ENCODE results near the gene ACTL10. TPM values are rescaled to one million over a fixed set of nuclear protein-coding genes. Genes with fewer than 3 reads are reported as not detected.

ACTL10 gene
- total RNA-seq, 1 donor from 2014 or later = 26.3 TPM

GRCh38 chr20:33650111-33650752 lies 16.5 kb upstream of the ACTL10 start:
- H3K36me3 ChIP-seq = peaks cover 0 to 1% of the 10 kb centered on the region in 2 donors
- H3K27me3 ChIP-seq = no peaks in the 10 kb centered on the region
- H3K27ac ChIP-seq = no peak overlapping the region
- no peaks in the 10 kb centered on the region for H3K9me3 ChIP-seq
- DNase-seq (ENCODE audit: low spot score in 2 of 2) = no peak
- no peak for TF ChIP-seq CTCF (IDR thresholded peaks at IDR 0.05)
- peaks cover 8 to 17% of the 10 kb centered on the region in 2 donors for H3K4me1 ChIP-seq
- H3K4me3 ChIP-seq = no peak overlapping the region
- intact Hi-C loops (cut with DNase I) = no loop called here

GRCh38 chr20:33650753-33651561 lies 15.8 kb upstream of the ACTL10 start:
- H3K9me3 ChIP-seq = no peaks in the 10 kb centered on the region
- no peak overlapping the region for H3K27ac ChIP-seq
- H3K4me1 ChIP-seq = peaks cover 8 to 17% of the 10 kb centered on the region in 2 donors
- no peaks in the 10 kb centered on the region for H3K36me3 ChIP-seq
- intact Hi-C loops (cut with DNase I) = no loop called here
- H3K27me3 ChIP-seq = no peaks in the 10 kb centered on the region
- no peak overlapping the region for H3K4me3 ChIP-seq
- TF ChIP-seq CTCF (IDR thresholded peaks at IDR 0.05) = no peak
- no peak for DNase-seq (ENCODE audit: low spot score in 2 of 2)

GRCh38 chr20:33651562-33652048 lies 15.1 kb upstream of the ACTL10 start:
- no peak overlapping the region for H3K27ac ChIP-seq
- H3K36me3 ChIP-seq = no peaks in the 10 kb centered on the region
- H3K27me3 ChIP-seq = no peaks in the 10 kb centered on the region
- no peak for DNase-seq (ENCODE audit: low spot score in 2 of 2)
- TF ChIP-seq CTCF (IDR thresholded peaks at IDR 0.05) = no peak
- H3K9me3 ChIP-seq = no peaks in the 10 kb centered on the region
- intact Hi-C loops (cut with DNase I) = no loop called here
- H3K4me1 ChIP-seq = peaks cover 8 to 15% of the 10 kb centered on the region in 2 donors
- H3K4me3 ChIP-seq = no peak overlapping the region

GRCh38 chr20:33653218-33653899 lies 13.4 kb upstream of the ACTL10 start:
- Histone ChIP-seq H3K27ac (no peak overlapping the region), H3K9me3 (no peaks in the 10 kb centered on the region), H3K4me1 (peaks cover 3 to 4% of the 10 kb centered on the region in 2 donors), H3K4me3 (peak overlapping the region; percentile 7 to 44), H3K36me3 (peaks cover 15 to 17% of the 10 kb centered on the region in 2 donors), H3K27me3 (no peaks in the 10 kb centered on the region)
- DNase-seq (ENCODE audit: low spot score in 2 of 2) = no peak
- peak; percentile 68 to 81 (median 80) for TF ChIP-seq CTCF (IDR thresholded peaks at IDR 0.05)
- intact Hi-C loops (cut with DNase I) = no loop called here

GRCh38 chr20:33653900-33654596 lies 12.7 kb upstream of the ACTL10 start:
- intact Hi-C loops (cut with DNase I) = no loop called here
- H3K9me3 ChIP-seq = no peaks in the 10 kb centered on the region
- H3K4me3 ChIP-seq = no peak overlapping the region
- TF ChIP-seq CTCF (IDR thresholded peaks at IDR 0.05) = no peak
- H3K36me3 ChIP-seq = peaks cover 21 to 23% of the 10 kb centered on the region in 2 donors
- peaks cover 0 to 4% of the 10 kb centered on the region in 2 donors for H3K4me1 ChIP-seq
- no peak for DNase-seq (ENCODE audit: low spot score in 2 of 2)
- no peak overlapping the region for H3K27ac ChIP-seq
- H3K27me3 ChIP-seq = no peaks in the 10 kb centered on the region

All from ascending aorta (tissue), 2 donors.